Measurements from ENCODE around the gene SPTB. TPM values are rescaled to one million over a fixed set of nuclear protein-coding genes. Genes with fewer than 3 reads are reported as not detected.
A peak's percentile ranks its signal among the peaks of the same experiment; 100 is the strongest.

Gene SPTB
- total and polyA plus RNA-seq, 3 donors from 2014 or later, result 3.3 to 6.6 (median 5.6) TPM

GRCh38 chr14:64725261-64725815 is 154.4 kb downstream of the SPTB start:
- H3K36me3 ChIP-seq (ENCODE audit: low read depth, missing control alignments), result no peaks in the 10 kb centered on the region
- H3K4me1 ChIP-seq, result peaks cover 44% of the 10 kb centered on the region
- DNase-seq, result no peak
- no peak for TF ChIP-seq POLR2A (IDR thresholded peaks at IDR 0.05)
- 20 to 61% methylated on average over 1 to 3 of the region's 3 CpGs for WGBS, 2 donors
- H3K9me3 ChIP-seq, result no peaks in the 10 kb centered on the region
- no peak overlapping the region for H3K27ac ChIP-seq
- intact Hi-C loops (cut with DNase I; ENCODE audit: low total_unique reads), result no loop called here
- H3K4me3 ChIP-seq, result no peak overlapping the region
- no peaks in the 10 kb centered on the region for H3K27me3 ChIP-seq

GRCh38 chr14:64724578-64724930 is 155.2 kb downstream of the SPTB start:
- TF ChIP-seq POLR2A (IDR thresholded peaks at IDR 0.05) (no peak), CTCF (IDR thresholded peaks at IDR 0.05) (no peak)
- no peak overlapping the region for H3K4me3 ChIP-seq
- WGBS, 2 donors, result 42 to 68% methylated on average over 1 of the region's 1 CpG
- no peak overlapping the region for H3K27ac ChIP-seq
- H3K4me1 ChIP-seq, result peaks cover 48% of the 10 kb centered on the region
- intact Hi-C loops (cut with DNase I; ENCODE audit: low total_unique reads), result no loop called here
- H3K27me3 ChIP-seq, result no peaks in the 10 kb centered on the region
- no peak for DNase-seq
- H3K9me3 ChIP-seq, result no peaks in the 10 kb centered on the region
- no peaks in the 10 kb centered on the region for H3K36me3 ChIP-seq (ENCODE audit: low read depth, missing control alignments)

- no peak overlapping the region for H3K4me3 ChIP-seq
- peaks cover 54% of the 10 kb centered on the region for H3K4me1 ChIP-seq
- no peak for DNase-seq
- 69 to 72% methylated on average over 12 to 15 of the region's 15 CpGs for WGBS, 2 donors
- no peaks in the 10 kb centered on the region for H3K36me3 ChIP-seq (ENCODE audit: low read depth, missing control alignments)
- H3K27me3 ChIP-seq, result no peaks in the 10 kb centered on the region
- intact Hi-C loops (cut with DNase I; ENCODE audit: low total_unique reads), result no loop called here
- no peak for TF ChIP-seq POLR2A (IDR thresholded peaks at IDR 0.05)
- TF ChIP-seq CTCF (IDR thresholded peaks at IDR 0.05), result no peak
- H3K9me3 ChIP-seq, result no peaks in the 10 kb centered on the region
- peak overlapping the region in 1 of 2 donors; percentile 38 for H3K27ac ChIP-seq
Observed at GRCh38 chr14:64723691-64724577, 155.8 kb downstream of the SPTB start.

- no peaks in the 10 kb centered on the region for H3K27me3 ChIP-seq
- H3K4me3 ChIP-seq, result no peak overlapping the region
- intact Hi-C loops (cut with DNase I; ENCODE audit: low total_unique reads), result no loop called here
- DNase-seq, result no peak
- no peaks in the 10 kb centered on the region for H3K36me3 ChIP-seq (ENCODE audit: low read depth, missing control alignments)
- TF ChIP-seq CTCF (IDR thresholded peaks at IDR 0.05) (no peak), POLR2A (IDR thresholded peaks at IDR 0.05) (no peak)
- H3K9me3 ChIP-seq, result no peaks in the 10 kb centered on the region
- peak overlapping the region; percentile 38 to 47 for H3K27ac ChIP-seq
- H3K4me1 ChIP-seq, result peaks cover 63% of the 10 kb centered on the region
- WGBS, 2 donors, result 87 to 88% methylated on average over 5 of the region's 5 CpGs
Observed at GRCh38 chr14:64722842-64723447, 156.8 kb downstream of the SPTB start.

GRCh38 chr14:64721899-64722298 is 157.8 kb downstream of the SPTB start:
- H3K9me3 ChIP-seq, result no peaks in the 10 kb centered on the region
- H3K4me3 ChIP-seq, result no peak overlapping the region
- H3K4me1 ChIP-seq, result peaks cover 74% of the 10 kb centered on the region
- no peaks in the 10 kb centered on the region for H3K36me3 ChIP-seq (ENCODE audit: low read depth, missing control alignments)
- H3K27ac ChIP-seq, result peak overlapping the region; percentile 47 to 85
- TF ChIP-seq POLR2A (IDR thresholded peaks at IDR 0.05), result no peak
- no peak for TF ChIP-seq CTCF (IDR thresholded peaks at IDR 0.05)
- no peaks in the 10 kb centered on the region for H3K27me3 ChIP-seq
- 63 to 65% methylated on average over 9 of the region's 9 CpGs for WGBS, 2 donors
- intact Hi-C loops (cut with DNase I; ENCODE audit: low total_unique reads), result no loop called here
- no peak for DNase-seq
